Type B pancreatic cell (in vitro differentiated cells): ENCODE measurements around the gene ADCYAP1R1. TPM values are rescaled to one million over a fixed set of nuclear protein-coding genes. Genes with fewer than 3 reads are reported as not detected.

Experiments
- DNase-seq: peaks from one replicate; pipeline ENCODE4 v3.0.0; 2021; ENCODE audit warnings: mixed read lengths; ENCODE audit not compliant: unreplicated experiment; ENCODE audit errors: extremely low spot score
- H3K27ac Mint-ChIP-seq: 2 replicates; pipeline ENCODE4 v1.8.0; 2021; ENCODE audit warnings: mild to moderate bottlenecking, mixed read lengths
- H3K27me3 Mint-ChIP-seq: 2 replicates; pipeline ENCODE4 v1.8.0; 2021; ENCODE audit warnings: mixed read lengths
- H3K36me3 Mint-ChIP-seq: 2 replicates; pipeline ENCODE4 v1.8.0; 2021; ENCODE audit warnings: mixed read lengths
- H3K4me1 Mint-ChIP-seq: one replicate; pipeline ENCODE4 v1.8.0; 2021; ENCODE audit warnings: mixed read lengths; ENCODE audit not compliant: unreplicated experiment
- H3K4me3 Mint-ChIP-seq: 2 replicates; pipeline ENCODE4 v1.8.0; 2021; ENCODE audit warnings: mild to moderate bottlenecking, mixed read lengths
- H3K9me3 Mint-ChIP-seq: 2 replicates; pipeline ENCODE4 v1.8.0; 2021; ENCODE audit warnings: mixed read lengths
- total RNA-seq: library from RNA; stranded (reverse); gene quantifications from 2 replicates; pipeline ENCODE4 v1.2.1, GENCODE V29; 2021; ENCODE audit warnings: low replicate concordance
- TF ChIP-seq, protein P1 (sequence below): fragments of 200-600 bp; sonication (generic); conservative IDR thresholded peaks from 2 replicates; pipeline ENCODE4 v1.5.0; 2021; ENCODE audit warnings: antibody characterized with exemption, mild to moderate bottlenecking

Gene ADCYAP1R1
- total RNA-seq, 1 donor from 2014 or later: 2.8 TPM

DNA sequence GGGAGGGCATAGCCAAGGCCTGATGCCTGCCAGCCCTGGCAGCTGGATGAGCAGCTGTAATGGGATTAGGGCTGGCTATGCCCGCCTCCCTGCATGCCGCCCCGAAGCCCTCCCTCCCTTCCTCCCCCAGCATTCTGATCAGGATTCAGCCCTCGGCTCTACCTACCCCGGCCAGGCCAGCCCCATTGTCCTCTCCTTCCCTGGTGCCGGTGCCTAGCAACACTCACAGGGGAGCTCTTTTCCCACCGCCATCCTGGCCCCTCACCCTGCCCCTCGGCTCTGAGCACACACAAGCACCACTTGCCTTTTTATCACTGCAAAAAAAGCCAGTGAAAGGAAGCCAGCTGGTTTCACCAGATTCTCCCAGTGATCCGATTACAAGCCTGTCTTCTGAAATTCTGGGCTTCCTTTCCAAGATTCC is 9.0 kb upstream of the ADCYAP1R1 start:
- Mint-ChIP-seq H3K9me3 (no peaks in the 10 kb centered on the region), H3K36me3 (no peaks in the 10 kb centered on the region), H3K4me3 (no peak overlapping the region), H3K4me1 (peaks cover 13% of the 10 kb centered on the region), H3K27ac (no peak overlapping the region), H3K27me3 (peaks cover 63% of the 10 kb centered on the region)
- TF ChIP-seq, protein P1, sequence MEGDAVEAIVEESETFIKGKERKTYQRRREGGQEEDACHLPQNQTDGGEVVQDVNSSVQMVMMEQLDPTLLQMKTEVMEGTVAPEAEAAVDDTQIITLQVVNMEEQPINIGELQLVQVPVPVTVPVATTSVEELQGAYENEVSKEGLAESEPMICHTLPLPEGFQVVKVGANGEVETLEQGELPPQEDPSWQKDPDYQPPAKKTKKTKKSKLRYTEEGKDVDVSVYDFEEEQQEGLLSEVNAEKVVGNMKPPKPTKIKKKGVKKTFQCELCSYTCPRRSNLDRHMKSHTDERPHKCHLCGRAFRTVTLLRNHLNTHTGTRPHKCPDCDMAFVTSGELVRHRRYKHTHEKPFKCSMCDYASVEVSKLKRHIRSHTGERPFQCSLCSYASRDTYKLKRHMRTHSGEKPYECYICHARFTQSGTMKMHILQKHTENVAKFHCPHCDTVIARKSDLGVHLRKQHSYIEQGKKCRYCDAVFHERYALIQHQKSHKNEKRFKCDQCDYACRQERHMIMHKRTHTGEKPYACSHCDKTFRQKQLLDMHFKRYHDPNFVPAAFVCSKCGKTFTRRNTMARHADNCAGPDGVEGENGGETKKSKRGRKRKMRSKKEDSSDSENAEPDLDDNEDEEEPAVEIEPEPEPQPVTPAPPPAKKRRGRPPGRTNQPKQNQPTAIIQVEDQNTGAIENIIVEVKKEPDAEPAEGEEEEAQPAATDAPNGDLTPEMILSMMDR: no peak
- DNase-seq: no peak

DNA sequence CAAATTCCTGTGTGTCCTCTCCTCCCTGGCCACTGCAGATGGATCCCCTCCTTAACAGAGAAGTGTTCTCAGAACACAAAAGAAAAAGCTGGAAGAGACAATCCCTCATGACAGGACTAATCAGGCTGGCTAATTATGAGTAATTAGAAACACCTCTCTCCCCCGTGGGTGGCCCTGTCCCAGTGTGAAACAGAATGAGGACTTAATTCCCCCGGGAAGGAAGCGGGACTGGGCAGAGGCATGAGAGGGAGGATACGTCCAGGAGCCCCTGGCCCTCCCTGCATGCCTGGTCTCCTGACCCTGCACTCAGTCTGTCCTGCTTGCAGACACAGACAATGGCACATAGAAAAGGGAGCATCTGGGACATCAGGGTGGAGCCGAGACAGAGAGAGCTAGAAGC is 7.6 kb upstream of the ADCYAP1R1 start:
- H3K27me3 Mint-ChIP-seq: peaks cover 61% of the 10 kb centered on the region
- no peak overlapping the region for H3K27ac Mint-ChIP-seq
- H3K9me3 Mint-ChIP-seq: no peaks in the 10 kb centered on the region
- H3K36me3 Mint-ChIP-seq: no peaks in the 10 kb centered on the region
- no peak overlapping the region for H3K4me3 Mint-ChIP-seq
- peaks cover 13% of the 10 kb centered on the region for H3K4me1 Mint-ChIP-seq
- no peak for DNase-seq
- TF ChIP-seq, protein P1: no peak

DNA sequence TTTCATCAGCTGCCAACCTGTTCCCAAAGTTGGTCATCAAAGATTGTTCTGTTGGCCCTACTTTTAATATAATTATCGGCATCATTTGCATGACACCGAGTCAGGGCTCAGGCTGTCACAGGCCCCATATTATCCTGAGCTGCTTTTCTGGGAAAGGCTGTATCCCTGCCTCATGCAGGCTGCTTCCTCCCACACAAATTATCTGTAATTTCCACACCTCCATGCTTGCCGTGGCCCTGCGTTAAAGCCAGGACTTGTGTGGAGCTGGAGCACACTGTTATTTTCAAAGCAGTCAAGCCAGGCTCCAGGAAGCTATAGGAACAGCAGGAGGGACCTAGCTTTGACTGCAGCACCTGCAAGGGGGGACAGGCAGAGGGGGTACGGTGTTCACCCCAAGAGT is 5.4 kb upstream of the ADCYAP1R1 start:
- Mint-ChIP-seq H3K4me1 (peaks cover 13% of the 10 kb centered on the region), H3K9me3 (no peaks in the 10 kb centered on the region), H3K4me3 (no peak overlapping the region)

DNA sequence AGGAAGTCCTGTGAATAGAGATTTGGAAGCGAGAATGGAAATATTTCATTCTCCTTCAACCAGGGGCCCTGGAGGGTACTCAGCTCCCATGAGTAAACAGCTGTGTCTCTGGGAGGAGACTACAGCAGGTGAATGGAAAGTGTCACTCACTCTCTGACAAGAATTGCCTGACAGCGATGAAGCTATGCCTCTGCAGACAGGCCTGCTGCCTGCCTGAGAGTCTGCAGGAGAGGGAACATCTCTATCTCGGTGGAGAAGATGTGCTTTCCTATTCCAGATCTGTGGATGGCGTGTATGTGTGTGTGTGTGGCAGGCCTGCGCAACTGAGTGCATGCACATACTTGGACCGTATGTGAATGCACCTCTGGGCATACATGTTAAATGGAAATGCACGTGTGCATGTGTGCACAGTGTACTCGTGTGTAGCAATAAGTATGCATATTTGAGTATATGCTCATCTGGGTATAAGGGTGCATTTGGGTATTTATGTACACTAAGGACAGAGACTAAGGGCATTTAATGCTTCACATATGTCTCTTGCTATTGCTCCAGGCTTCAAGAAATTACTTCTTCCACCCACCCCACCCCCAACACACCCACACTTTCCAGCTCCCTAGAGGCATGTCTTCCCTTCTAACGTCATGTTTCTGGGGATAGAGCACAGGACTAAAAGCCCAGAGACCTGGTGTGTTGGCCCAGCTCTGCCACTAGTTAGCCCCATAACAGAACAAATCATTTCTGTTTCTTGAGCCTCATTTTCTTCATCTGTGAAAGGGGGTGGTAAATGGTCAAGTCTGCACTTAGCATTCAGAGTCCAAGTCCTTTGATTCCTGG is 4.6 kb upstream of the ADCYAP1R1 start:
- no peak for DNase-seq
- no peak overlapping the region for H3K4me3 Mint-ChIP-seq
- peaks cover 61% of the 10 kb centered on the region for H3K27me3 Mint-ChIP-seq

More for the DNA sequence above, 5.4 kb upstream of the ADCYAP1R1 start:
- Mint-ChIP-seq H3K27me3 (peaks cover 66% of the 10 kb centered on the region), H3K27ac (no peak overlapping the region), H3K36me3 (no peaks in the 10 kb centered on the region)
- TF ChIP-seq, protein P1: no peak
- no peak for DNase-seq

DNA sequence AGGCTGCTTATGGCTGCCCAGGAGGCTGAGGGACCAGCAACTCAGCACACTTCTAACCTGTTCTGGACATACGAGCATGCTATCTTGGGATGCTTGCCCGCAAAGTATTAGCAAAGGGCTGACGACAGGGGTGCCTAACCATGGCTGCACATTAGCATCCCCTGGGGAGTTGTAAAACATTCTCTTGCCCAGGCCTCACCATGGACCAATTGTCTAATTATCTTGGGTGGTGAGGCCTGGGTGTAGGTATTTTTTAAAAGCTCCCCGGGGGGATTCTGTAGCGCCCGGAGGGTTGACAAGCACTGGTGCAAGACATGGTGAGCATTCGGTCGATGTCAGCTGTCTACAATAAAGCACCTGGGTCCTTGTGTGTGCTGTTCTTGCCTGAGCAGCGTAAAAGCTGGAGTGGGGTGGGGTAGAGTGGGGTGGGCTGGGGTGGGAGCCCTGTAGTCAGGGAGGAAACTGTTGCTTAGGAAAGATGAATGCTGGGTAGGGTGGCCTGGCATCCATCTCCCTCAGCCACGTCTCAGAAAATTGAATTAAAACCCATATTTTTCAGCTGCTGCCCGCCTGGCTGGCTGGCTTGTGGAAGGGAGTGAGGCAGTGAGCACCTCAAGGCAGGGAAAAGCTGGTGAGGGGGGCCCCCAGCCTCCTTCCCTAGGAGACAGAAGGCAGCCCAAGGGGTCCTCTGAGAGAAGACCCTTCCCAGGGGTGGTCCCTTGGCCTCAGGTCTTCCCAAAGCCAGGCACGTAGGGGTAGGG is 2.9 kb upstream of the ADCYAP1R1 start:
- TF ChIP-seq, protein P1: no peak
- no peak overlapping the region for H3K4me3 Mint-ChIP-seq

More for the DNA sequence above, 4.6 kb upstream of the ADCYAP1R1 start:
- Mint-ChIP-seq H3K9me3 (no peaks in the 10 kb centered on the region), H3K36me3 (no peaks in the 10 kb centered on the region), H3K4me1 (peaks cover 12% of the 10 kb centered on the region), H3K27ac (no peak overlapping the region)
- TF ChIP-seq, protein P1: no peak

More for the DNA sequence above, 2.9 kb upstream of the ADCYAP1R1 start:
- Mint-ChIP-seq H3K4me1 (no peaks in the 10 kb centered on the region), H3K27me3 (peaks cover 62% of the 10 kb centered on the region), H3K9me3 (no peaks in the 10 kb centered on the region), H3K36me3 (no peaks in the 10 kb centered on the region), H3K27ac (no peak overlapping the region)
- no peak for DNase-seq
